ENCODE data around the gene BRD3OS.
"Not testable (repeated sequence)": the region's sequence is repeated elsewhere in the genome, so short reads cannot be mapped to it uniquely, and the experiment has no call there.

The BRD3OS gene

GRCh38 chr9:134066526-134066912, 41.2 kb downstream of the BRD3OS start:
- DNase-seq: no peak

- peak; percentile 31 for DNase-seq
Observed at GRCh38 chr9:134066913-134067851, 41.9 kb downstream of the BRD3OS start.

GRCh38 chr9:134067904-134068743, 42.8 kb downstream of the BRD3OS start, which contains the start of gene BRD3:
Gene BRD3, minus strand, starts transcription at chr9:134068026. Its CDS starts 14,549 bp downstream, at chr9:134053477.
- DNase-seq: peak; percentile 92

GRCh38 chr9:134068744-134069479, 43.6 kb downstream of the BRD3OS start:
- DNase-seq: no peak

GRCh38 chr9:134069480-134070399, 44.5 kb downstream of the BRD3OS start:
- no peak for DNase-seq

GRCh38 chr9:134071149-134071548, 45.9 kb downstream of the BRD3OS start:
- no peak for DNase-seq

- not testable (repeated sequence) for DNase-seq
Observed at GRCh38 chr9:134072683-134073082, 47.4 kb downstream of the BRD3OS start.

GRCh38 chr9:134073500-134073899, 48.2 kb downstream of the BRD3OS start:
- no peak for DNase-seq

GRCh38 chr9:134075689-134076088, 50.4 kb downstream of the BRD3OS start:
- not testable (repeated sequence) for DNase-seq

- no peak for DNase-seq
Observed at GRCh38 chr9:134076644-134077043, 51.4 kb downstream of the BRD3OS start.

All from HCEC 1CT (cell line).